K562 (cell line): ENCODE data around the gene PEX10. TPM values are rescaled to one million over a fixed set of nuclear protein-coding genes. Genes with fewer than 3 reads are reported as not detected.
A peak's percentile ranks its signal among the peaks of the same experiment; 100 is the strongest.

Experiments
- ATAC-seq: fragments of 200-7000 bp; cut with Tn5 transposase; 3 replicates; pipeline ENCODE4 v1.9.1; 2020; ENCODE audit warnings: moderate library complexity
- BruUV-seq: library from RNA; stranded (reverse); fragments of 400-500 nt; replicated peaks from 2 replicates; lab custom pipeline; 2021; lab: Mats Ljungman, UMichigan
- CTCF ChIA-PET: fragments of 300-600 bp; formaldehyde crosslinking; extraction: SDS; loops from one replicate; lab custom pipeline; 2021; ENCODE audit warnings: low intra/inter-chr PET ratio; lab: Yijun Ruan, JAX
- POLR2A ChIA-PET: fragments of 300-600, 350-650 bp; sonication (Branson Sonifier 250); formaldehyde crosslinking; extraction: SDS; loops from one replicate; lab custom pipeline; 2021; ENCODE audit warnings: antibody characterized with exemption, inconsistent platforms; lab: Yijun Ruan, JAX
- DNase-seq, 4 experiments: peaks; one replicate each; pipeline versions ENCODE4 v3.0.0 to v3.0.0-alpha.2; 2011 to 2018; ENCODE audit warnings: low spot score in 3 of 4, mixed read lengths in 3 of 4; ENCODE audit errors: extremely low read depth in 1 of 4
- FAIRE-seq: peaks from 2 replicates; lab custom pipeline; 2011; peaks lifted over from hg19 to GRCh38; lab: Jason Lieb, UNC
- H2AFZ ChIP-seq: 2 replicates; pipeline ENCODE4 v1.6.0; 2011; ENCODE audit warnings: low read depth, low read length, control low read depth, inconsistent platforms
- H3K27ac ChIP-seq: fragments of 200-600 bp; 3 replicates; pipeline ENCODE4 v1.8.0; 2011; ENCODE audit warnings: low read depth, mild to moderate bottlenecking, control low read depth, inconsistent platforms, low read length, moderate library complexity, mixed read lengths; ENCODE audit errors: extremely low read depth
- H3K27me3 ChIP-seq, 2 experiments: fragments of 300-600 bp in 1 of 2; 2 replicates in 1 of 2; 3 replicates in 1 of 2; pipeline versions ENCODE4 v1.6.0 to v1.8.0; 2011; ENCODE audit warnings: inconsistent platforms in 2 of 2, low read length in 2 of 2, mild to moderate bottlenecking in 1 of 2, mixed read lengths in 1 of 2, moderate library complexity in 1 of 2; ENCODE audit not compliant: control insufficient read depth in 2 of 2, insufficient read depth in 2 of 2
- H3K36me3 ChIP-seq: fragments of 300-600 bp; 3 replicates; pipeline ENCODE4 v1.8.0; 2011; ENCODE audit warnings: mild to moderate bottlenecking, low read length, inconsistent platforms; ENCODE audit not compliant: control insufficient read depth, insufficient read depth
- H3K4me1 ChIP-seq, 2 experiments: fragments of 200-600 bp in 1 of 2; replicated peaks in 1 of 2; 2 replicates in 1 of 2; 3 replicates in 1 of 2; pipeline versions ENCODE4 v1.5.1 to v1.8.0; 2011; ENCODE audit warnings: inconsistent platforms in 2 of 2, low read length in 2 of 2, mild to moderate bottlenecking in 1 of 2, mixed read lengths in 1 of 2, moderate library complexity in 1 of 2; ENCODE audit not compliant: control insufficient read depth in 2 of 2, insufficient read depth in 2 of 2
- H3K4me2 ChIP-seq: 2 replicates; pipeline ENCODE4 v1.6.1; 2011; ENCODE audit warnings: low read length, control low read depth, inconsistent platforms, mixed read lengths; ENCODE audit not compliant: insufficient read depth
- H3K4me3 ChIP-seq: fragments of 200-600 bp; sonication (generic), shearing (Covaris generic); 2 replicates; pipeline ENCODE4 v1.5.1; 2016; ENCODE audit warnings: control low read depth, inconsistent platforms
- H3K79me2 ChIP-seq: fragments of 200-600 bp; 3 replicates; pipeline ENCODE4 v1.8.0; 2011; ENCODE audit warnings: low read length, inconsistent platforms; ENCODE audit not compliant: control insufficient read depth, insufficient read depth
- H3K9ac ChIP-seq, 2 experiments: 2 replicates each; pipeline versions ENCODE4 v1.6.0 to v1.6.1; 2011; ENCODE audit warnings: low read depth in 2 of 2, low read length in 2 of 2, control low read depth in 1 of 2, inconsistent platforms in 1 of 2, mild to moderate bottlenecking in 1 of 2, mixed read lengths in 1 of 2; ENCODE audit not compliant: insufficient read depth in 1 of 2
- H3K9me1 ChIP-seq: one replicate; pipeline ENCODE4 v1.6.0; 2011; ENCODE audit warnings: inconsistent platforms, mild to moderate bottlenecking, low read length, moderate library complexity; ENCODE audit not compliant: control insufficient read depth, insufficient read depth
- H3K9me3 ChIP-seq: replicated peaks from 2 replicates; pipeline ENCODE4 v1.5.1; 2011; ENCODE audit warnings: low read depth, low read length, inconsistent platforms; ENCODE audit not compliant: control insufficient read depth, insufficient read depth
- H4K20me1 ChIP-seq: replicated peaks from 2 replicates; pipeline ENCODE4 v1.6.1; 2011; ENCODE audit warnings: low read length, inconsistent platforms, mixed read lengths; ENCODE audit not compliant: control insufficient read depth, insufficient read depth
- POLR2G ChIP-seq: fragments of 200-400 bp; formaldehyde crosslinking; IDR thresholded peaks from 2 replicates; pipeline ENCODE4 v1.6.1; 2017; ENCODE audit warnings: low read depth, mild to moderate bottlenecking, antibody characterized with exemption, low read length, moderate library complexity
- ZBTB12 ChIP-seq: fragments of 250-450 bp; sonication (Bioruptor Pico); IDR thresholded peaks from 2 replicates; pipeline ENCODE4 v1.4.0; 2020
- WGBS: fragments of 100-300 bp; shearing (Covaris generic); methylation state at CpG from one replicate; pipeline ENCODE4 v1.1.6; 2016; ENCODE audit warnings: low coverage, mixed read lengths; ENCODE audit not compliant: insufficient coverage; ENCODE audit errors: missing lambda C conversion rate; 5-methylcytosine and 5-hydroxymethylcytosine counted together
- in situ Hi-C: fragments of 300-500 bp; cut with MboI; formaldehyde crosslinking; loops from 4 replicates; pipeline ENCODE4 v1.15.0; 2018; ENCODE audit warnings: inconsistent platforms, mixed read lengths
- intact Hi-C: fragments of 100-400 bp; cut with micrococcal nuclease; formaldehyde crosslinking; loops from 2 replicates; pipeline ENCODE4 v1.14.2; 2022
- polyA plus RNA-seq, 8 experiments: library from polyadenylated mRNA; depleted of rRNA in 4 of 8; stranded (reverse) in 5 of 8; unstranded in 3 of 8; fragments of >200 nt; fragmentation: Nextera tagmentation in 2 of 8; fragmentation: Illumina TruSeq in 1 of 8; extraction: Ambion mirVana in 2 of 8; extraction: Trizol in 1 of 8; gene quantifications; 2 replicates each; pipeline versions ENCODE4 v1.2.1 to v1.2.3, GENCODE V29; 2011 to 2014; ENCODE audit warnings: inconsistent platforms in 1 of 8, missing spikeins in 1 of 8
- total RNA-seq, 7 experiments: library from RNA; depleted of rRNA in 6 of 7; stranded (reverse); fragments of >200 nt in 6 of 7; fragmentation: Illumina TruSeq in 2 of 7; extraction: Trizol in 2 of 7; gene quantifications; 2 replicates each; pipeline versions ENCODE4 v1.2.1 to v1.2.3, GENCODE V29; 2011 to 2021; ENCODE audit warnings: low replicate concordance in 1 of 7

PEX10 gene
- total and polyA plus RNA-seq, 9 of the 15 experiments (the other 6 are each of a cell fraction or from before 2014, with no cell fraction given): 0.03 to 26.2 (median 8.7) TPM

GRCh38 chr1:2379733-2380404 is 32.5 kb downstream of the PEX10 start:
- BruUV-seq: no TSS peak
- FAIRE-seq (no peak), ATAC-seq (no peak), DNase-seq (no peak)
- Histone ChIP-seq H3K4me2 (no peak overlapping the region), H3K27me3 (peaks cover 34 to 68% of the 10 kb centered on the region in 2 experiments; a peak in 4 of 5 replicates), H3K36me3 (no peaks in the 10 kb centered on the region), H3K27ac (no peak overlapping the region), H3K4me3 (no peak overlapping the region), H3K9me3 (no peaks in the 10 kb centered on the region), H3K4me1 (peaks cover 0 to 63% of the 10 kb centered on the region in 2 experiments; a peak in 2 of 5 replicates), H3K9me1 (no peaks in the 10 kb centered on the region), H2AFZ (no peak overlapping the region), H4K20me1 (peaks cover 25% of the 10 kb centered on the region), H3K79me2 (no peaks in the 10 kb centered on the region), H3K9ac (no peak overlapping the region)
- TF ChIP-seq POLR2G: peak; percentile 47
- no peak for TF ChIP-seq ZBTB12 (CRISPR knock-in tag)
- intact Hi-C loops: loop anchor here (10.0 kb wide), 1 partner anchor 65 kb away; no protein-coding TSS in a partner anchor
- 25% methylated on average over 23 of the region's 23 CpGs for WGBS
- in situ Hi-C loops: loop anchor here (10.0 kb wide), 1 partner anchor 185 kb away; the partner anchor contains the start of gene FAAP20
- ChIA-PET POLR2A (interaction anchor here (0.9 to 1.3 kb wide), 2 partner anchors 63 to 189 kb away, joined by 3 to 4 read pairs; no protein-coding TSS in a partner anchor), CTCF (interaction anchor here (1.6 kb wide), 1 partner anchor 184 kb away, joined by 4 read pairs; no protein-coding TSS in a partner anchor)
